ENCODE results near the gene STARD8.

DNA sequence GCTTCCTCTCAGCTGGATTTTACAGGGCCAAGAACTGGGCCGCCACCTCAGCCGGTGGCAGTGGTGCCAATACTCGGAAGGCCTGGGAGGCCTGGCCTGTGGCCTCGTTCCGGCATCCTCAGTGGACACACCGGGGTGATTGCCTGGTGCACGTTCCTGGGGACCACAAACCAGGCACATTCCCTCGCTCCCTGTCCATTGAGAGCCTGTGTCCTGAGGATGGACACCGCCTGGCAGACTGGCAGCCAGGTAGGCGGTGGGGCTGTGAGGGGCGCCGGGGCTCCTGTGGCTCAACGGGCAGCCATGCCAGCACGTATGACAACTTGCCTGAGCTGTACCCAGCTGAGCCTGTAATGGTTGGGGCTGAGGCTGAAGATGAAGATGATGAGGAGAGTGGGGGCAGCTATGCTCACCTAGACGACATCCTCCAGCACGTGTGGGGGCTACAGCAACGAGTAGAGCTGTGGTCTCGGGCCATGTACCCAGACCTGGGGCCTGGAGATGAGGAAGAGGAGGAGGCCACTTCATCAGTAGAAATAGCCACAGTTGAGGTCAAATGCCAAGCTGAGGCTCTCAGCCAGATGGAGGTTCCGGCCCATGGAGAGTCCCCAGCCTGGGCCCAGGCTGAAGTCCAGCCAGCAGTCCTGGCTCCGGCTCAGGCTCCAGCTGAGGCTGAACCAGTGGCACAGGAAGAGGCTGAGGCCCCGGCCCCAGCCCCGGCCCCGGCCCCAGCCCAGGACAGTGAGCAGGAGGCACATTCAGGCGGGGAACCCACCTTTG lies 70.4 kb downstream of the STARD8 start:
- no peak for TF ChIP-seq POLR2A (IDR thresholded peaks at IDR 0.05; ENCODE audit: low read depth, low read length)
- TF ChIP-seq, protein P1, sequence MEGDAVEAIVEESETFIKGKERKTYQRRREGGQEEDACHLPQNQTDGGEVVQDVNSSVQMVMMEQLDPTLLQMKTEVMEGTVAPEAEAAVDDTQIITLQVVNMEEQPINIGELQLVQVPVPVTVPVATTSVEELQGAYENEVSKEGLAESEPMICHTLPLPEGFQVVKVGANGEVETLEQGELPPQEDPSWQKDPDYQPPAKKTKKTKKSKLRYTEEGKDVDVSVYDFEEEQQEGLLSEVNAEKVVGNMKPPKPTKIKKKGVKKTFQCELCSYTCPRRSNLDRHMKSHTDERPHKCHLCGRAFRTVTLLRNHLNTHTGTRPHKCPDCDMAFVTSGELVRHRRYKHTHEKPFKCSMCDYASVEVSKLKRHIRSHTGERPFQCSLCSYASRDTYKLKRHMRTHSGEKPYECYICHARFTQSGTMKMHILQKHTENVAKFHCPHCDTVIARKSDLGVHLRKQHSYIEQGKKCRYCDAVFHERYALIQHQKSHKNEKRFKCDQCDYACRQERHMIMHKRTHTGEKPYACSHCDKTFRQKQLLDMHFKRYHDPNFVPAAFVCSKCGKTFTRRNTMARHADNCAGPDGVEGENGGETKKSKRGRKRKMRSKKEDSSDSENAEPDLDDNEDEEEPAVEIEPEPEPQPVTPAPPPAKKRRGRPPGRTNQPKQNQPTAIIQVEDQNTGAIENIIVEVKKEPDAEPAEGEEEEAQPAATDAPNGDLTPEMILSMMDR (IDR thresholded peaks at IDR 0.05; ENCODE audit: extremely low read depth in 1 of 2, insufficient read depth in 1 of 2, low read depth in 1 of 2, low read length in 2 of 2): no peak
- TF ChIP-seq POLR2AphosphoS5 (IDR thresholded peaks at IDR 0.05; ENCODE audit: insufficient read depth, low read depth, low read length): no peak
- TF ChIP-seq JUN (IDR thresholded peaks at IDR 0.05; ENCODE audit: borderline replicate concordance, insufficient read depth, insufficient read length, low read depth): no peak
